IMR-90 (cell line): Measurements from ENCODE around the gene TRIM17. TPM values are rescaled to one million over a fixed set of nuclear protein-coding genes. Genes with fewer than 3 reads are reported as not detected.

Experiments used
- ATAC-seq: fragments of 200-7000 bp; cut with Tn5 transposase; 2 replicates; pipeline ENCODE4 v1.9.1; 2020; ENCODE audit warnings: low read depth, mild to moderate bottlenecking, moderate library complexity
- BruUV-seq: library from RNA; stranded (reverse); fragments of 400-500 nt; replicated peaks from 2 replicates; lab custom pipeline; 2021; lab: Mats Ljungman, UMichigan
- CTCF ChIA-PET: fragments of 300-600 bp; formaldehyde crosslinking; extraction: SDS; loops from one replicate; lab custom pipeline; 2021; ENCODE audit warnings: antibody characterized with exemption; lab: Yijun Ruan, JAX
- POLR2A ChIA-PET: fragments of 300-600 bp; sonication (Branson Sonifier 250); formaldehyde crosslinking; loops from one replicate; lab custom pipeline; 2022; ENCODE audit warnings: antibody characterized with exemption; ENCODE audit not compliant: unreplicated experiment; lab: Charles Lee
- DNase-seq: peaks from one replicate; pipeline ENCODE4 v3.0.0; 2013
- H2AFZ ChIP-seq: replicated peaks from 2 replicates; pipeline ENCODE3; 2013; ENCODE audit warnings: low read length, mild to moderate bottlenecking; ENCODE audit not compliant: poor library complexity
- H2AK5ac ChIP-seq: 2 replicates; pipeline ENCODE4 v1.6.1; 2013; ENCODE audit warnings: low read depth, low read length, inconsistent platforms
- H2AK9ac ChIP-seq: replicated peaks from 2 replicates; pipeline ENCODE3; 2013; ENCODE audit warnings: mild to moderate bottlenecking, low read depth, low read length, moderate library complexity; ENCODE audit not compliant: poor library complexity
- H2BK120ac ChIP-seq: 2 replicates; pipeline ENCODE4 v1.6.1; 2013; ENCODE audit warnings: low read depth, low read length, inconsistent platforms
- H2BK15ac ChIP-seq: 3 replicates; pipeline ENCODE4 v1.6.1; 2013; ENCODE audit warnings: low read depth, low read length, inconsistent platforms
- H2BK20ac ChIP-seq: 2 replicates; pipeline ENCODE4 v1.6.1; 2013; ENCODE audit warnings: low read depth, mild to moderate bottlenecking, inconsistent platforms, low read length, moderate library complexity
- H2BK5ac ChIP-seq: 2 replicates; pipeline ENCODE4 v1.6.1; 2013; ENCODE audit warnings: mild to moderate bottlenecking, low read depth, low read length, inconsistent platforms; ENCODE audit not compliant: poor library complexity, severe bottlenecking
- H3K14ac ChIP-seq: replicated peaks from 2 replicates; pipeline ENCODE4 v1.6.1; 2013; ENCODE audit warnings: low read depth, low read length, inconsistent platforms
- H3K18ac ChIP-seq: 2 replicates; pipeline ENCODE4 v1.6.1; 2013; ENCODE audit warnings: low read depth, low read length, control low read depth
- H3K23ac ChIP-seq: 2 replicates; pipeline ENCODE4 v1.6.1; 2013; ENCODE audit warnings: low read depth, low read length, inconsistent platforms
- H3K27ac ChIP-seq: 2 replicates; pipeline ENCODE4 v1.5.1; 2013; ENCODE audit warnings: mild to moderate bottlenecking, control low read depth, low read length; ENCODE audit not compliant: insufficient read depth
- H3K27me3 ChIP-seq: 2 replicates; pipeline ENCODE4 v1.6.1; 2013; ENCODE audit warnings: low read length; ENCODE audit not compliant: control insufficient read depth, insufficient read depth
- H3K36me3 ChIP-seq: 2 replicates; pipeline ENCODE4 v1.6.1; 2013; ENCODE audit warnings: low read length, mixed read lengths; ENCODE audit not compliant: control insufficient read depth, insufficient read depth
- H3K4ac ChIP-seq: 2 replicates; pipeline ENCODE4 v1.6.1; 2013; ENCODE audit warnings: low read depth, low read length, inconsistent platforms
- H3K4me1 ChIP-seq: 2 replicates; pipeline ENCODE4 v1.6.1; 2013; ENCODE audit warnings: low read length, mixed read lengths; ENCODE audit not compliant: control insufficient read depth, insufficient read depth
- H3K4me2 ChIP-seq: 2 replicates; pipeline ENCODE4 v1.6.1; 2013; ENCODE audit warnings: low read depth, mild to moderate bottlenecking, control low read depth, low read length, moderate library complexity
- H3K4me3 ChIP-seq: 2 replicates; pipeline ENCODE4 v1.5.1; 2013; ENCODE audit warnings: low read depth, mild to moderate bottlenecking, control low read depth, low read length, moderate library complexity; ENCODE audit not compliant: insufficient read depth
- H3K56ac ChIP-seq: 2 replicates; pipeline ENCODE4 v1.6.1; 2013; ENCODE audit warnings: low read length, inconsistent platforms; ENCODE audit not compliant: insufficient read depth; ENCODE audit errors: extremely low read depth
- H3K79me1 ChIP-seq, 2 experiments: 2 replicates each; pipeline ENCODE4 v1.6.1; 2013; ENCODE audit warnings: low read length in 2 of 2, inconsistent platforms in 1 of 2, low read depth in 1 of 2
- H3K9ac ChIP-seq: 2 replicates; pipeline ENCODE4 v1.6.1; 2013; ENCODE audit warnings: low read depth, low read length, control low read depth
- H3K9me1 ChIP-seq: 2 replicates; pipeline ENCODE4 v1.6.1; 2013; ENCODE audit warnings: low read length, inconsistent platforms; ENCODE audit not compliant: insufficient read depth
- H3K9me3 ChIP-seq: 2 replicates; pipeline ENCODE4 v1.6.1; 2013; ENCODE audit warnings: low read length; ENCODE audit not compliant: control insufficient read depth, insufficient read depth
- H4K20me1 ChIP-seq: 2 replicates; pipeline ENCODE4 v1.6.1; 2013; ENCODE audit warnings: low read length, inconsistent platforms; ENCODE audit not compliant: insufficient read depth
- H4K5ac ChIP-seq: 2 replicates; pipeline ENCODE4 v1.6.1; 2013; ENCODE audit warnings: mild to moderate bottlenecking, low read depth, low read length, control low read depth
- H4K8ac ChIP-seq, 2 experiments: 2 replicates each; pipeline ENCODE4 v1.6.1; 2013; ENCODE audit warnings: low read depth in 2 of 2, low read length in 2 of 2, control low read depth in 1 of 2, inconsistent platforms in 1 of 2
- H4K91ac ChIP-seq: 2 replicates; pipeline ENCODE4 v1.6.1; 2013; ENCODE audit warnings: low read depth, low read length, inconsistent platforms; ENCODE audit not compliant: insufficient read depth
- CEBPB ChIP-seq: IDR thresholded peaks from 2 replicates; pipeline ENCODE4 v1.6.1; 2012; ENCODE audit warnings: low read depth, low read length, improper control_type of control experiment
- MAFK ChIP-seq: IDR thresholded peaks from 2 replicates; pipeline ENCODE4 v1.6.1; 2012; ENCODE audit warnings: low read depth, low read length, improper control_type of control experiment
- SMC3 ChIP-seq: fragments of 150-350 bp; IDR thresholded peaks from 2 replicates; pipeline ENCODE4 v1.6.1; 2016; ENCODE audit warnings: low read depth, mild to moderate bottlenecking, antibody characterized with exemption, low read length, moderate library complexity
- WGBS, 2 experiments: methylation state at CpG; one replicate each; pipeline versions ENCODE4 v1.1.5 to v1.1.7; 2013; ENCODE audit warnings: missing lambda C conversion rate in 2 of 2; ENCODE audit not compliant: insufficient read length in 1 of 2; ENCODE audit errors: extremely low coverage in 2 of 2; 5-methylcytosine and 5-hydroxymethylcytosine counted together
- dilution Hi-C: fragments of 300-500 bp; cut with HindIII; formaldehyde crosslinking; loops from one replicate; pipeline ENCODE4 v1.14.3; 2018; ENCODE audit warnings: low sequenced_read_pairs; ENCODE audit not compliant: unreplicated experiment
- in situ Hi-C: fragments of 300-500 bp; cut with MboI; formaldehyde crosslinking; loops from 3 replicates; pipeline ENCODE4 v1.14.3; 2019; ENCODE audit warnings: low sequenced_read_pairs, inconsistent platforms, mixed read lengths
- intact Hi-C: fragments of 100-400 bp; cut with micrococcal nuclease; formaldehyde crosslinking; loops from 2 replicates; pipeline ENCODE4 v1.10.0; 2022
- polyA plus RNA-seq, 3 experiments: library from polyadenylated mRNA; depleted of rRNA; stranded (reverse); fragments of >200 nt; gene quantifications; 2 replicates each; pipeline ENCODE4 v1.2.3, GENCODE V29; 2012; ENCODE audit warnings: low replicate concordance in 1 of 3
- total RNA-seq: library from RNA; depleted of rRNA; stranded (reverse); fragments of >200 nt; gene quantifications from 2 replicates; pipeline ENCODE4 v1.2.3, GENCODE V29; 2012

Gene TRIM17
- total and polyA plus RNA-seq, 2 of the 4 experiments (the other 2 are of a cell fraction) = 0.39 TPM; not detected in 1

DNA sequence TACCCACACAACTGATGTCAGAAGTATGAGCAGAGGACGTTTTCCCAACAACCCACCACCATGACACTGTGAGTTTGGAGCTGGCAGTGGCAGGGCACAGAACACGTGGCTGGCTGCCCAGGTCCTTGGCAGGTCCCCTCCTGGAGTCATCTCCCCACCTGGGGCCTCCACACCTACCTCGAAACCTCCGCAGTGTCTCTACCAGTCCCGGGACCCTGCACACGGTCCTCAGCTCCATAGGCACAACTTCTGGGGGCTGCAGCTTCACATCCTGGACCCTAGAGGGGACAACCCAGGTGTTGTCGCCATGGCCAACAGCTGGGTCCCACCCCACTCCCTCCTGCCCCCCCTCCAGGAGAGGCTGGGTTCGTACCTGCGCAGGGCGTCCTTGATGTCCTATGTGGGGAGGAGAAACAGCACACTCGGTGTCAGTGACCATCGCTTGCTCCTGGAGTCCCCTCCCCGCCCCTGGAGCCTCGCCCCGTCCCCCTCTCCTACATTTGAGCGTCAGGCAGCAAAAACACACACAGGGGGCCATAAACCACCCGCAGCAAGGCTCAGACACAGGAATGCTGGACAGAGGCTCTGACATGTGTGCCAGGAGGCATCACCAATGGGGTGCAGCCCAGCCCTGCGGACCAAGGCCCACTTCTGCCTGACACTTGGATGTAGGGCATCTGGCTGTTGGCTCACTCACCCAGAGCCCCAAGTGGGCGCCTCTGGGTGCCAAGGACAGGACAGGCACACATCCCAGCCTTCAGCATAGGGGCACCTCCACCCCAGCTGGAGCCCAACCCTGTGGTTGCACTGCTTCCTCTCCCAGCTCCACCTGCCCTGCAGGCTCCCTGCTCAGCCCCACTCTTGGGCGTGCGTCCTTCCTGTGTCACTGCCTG, 19.6 kb downstream of the TRIM17 start:
- DNase-seq = no peak
- no peak overlapping the region for H2AK5ac ChIP-seq
- POLR2A ChIA-PET = no interaction called here
- H3K14ac ChIP-seq = no peak overlapping the region
- no peak overlapping the region for H2BK15ac ChIP-seq
- intact Hi-C loops (no loop called here), dilution Hi-C loops (no loop called here), in situ Hi-C loops (no loop called here)
- H3K27me3 ChIP-seq = no peaks in the 10 kb centered on the region
- H4K5ac ChIP-seq = no peak overlapping the region
- peaks cover 7 to 55% of the 10 kb centered on the region in 2 experiments for H3K79me1 ChIP-seq
- H3K18ac ChIP-seq = no peak overlapping the region
- no peak overlapping the region for H2BK20ac ChIP-seq
- no peak overlapping the region for H4K91ac ChIP-seq
- H3K36me3 ChIP-seq = peaks cover 58% of the 10 kb centered on the region
- ATAC-seq = no peak
- H4K20me1 ChIP-seq = peaks cover 38% of the 10 kb centered on the region
- H2AFZ ChIP-seq = no peak overlapping the region
- no peak overlapping the region for H3K56ac ChIP-seq
- no peak overlapping the region for H2BK120ac ChIP-seq
- H3K27ac ChIP-seq = no peak overlapping the region
- peaks cover 8% of the 10 kb centered on the region; the same call in 1 of the 2 replicates for H3K9me1 ChIP-seq
- no peak for TF ChIP-seq MAFK
- no peak for TF ChIP-seq CEBPB
- TF ChIP-seq SMC3 = no peak
- H2AK9ac ChIP-seq = no peak overlapping the region
- H3K4me3 ChIP-seq = no peak overlapping the region
- no peak overlapping the region for H3K9ac ChIP-seq
- no peak overlapping the region for H4K8ac ChIP-seq
- no TSS peak for BruUV-seq
- no peak overlapping the region for H3K4ac ChIP-seq
- H2BK5ac ChIP-seq = no peak overlapping the region
- CTCF ChIA-PET = no interaction called here
- H3K4me1 ChIP-seq = peaks cover 16% of the 10 kb centered on the region
- no peak overlapping the region for H3K4me2 ChIP-seq
- 76% methylated on average over 6 of the region's 21 CpGs; no CpG with 5 or more reads in 1 of the 2 experiments for WGBS, 2 experiments
- no peak overlapping the region for H3K23ac ChIP-seq
- no peaks in the 10 kb centered on the region for H3K9me3 ChIP-seq
